Measurements from ENCODE around the gene EPX.

DNA sequence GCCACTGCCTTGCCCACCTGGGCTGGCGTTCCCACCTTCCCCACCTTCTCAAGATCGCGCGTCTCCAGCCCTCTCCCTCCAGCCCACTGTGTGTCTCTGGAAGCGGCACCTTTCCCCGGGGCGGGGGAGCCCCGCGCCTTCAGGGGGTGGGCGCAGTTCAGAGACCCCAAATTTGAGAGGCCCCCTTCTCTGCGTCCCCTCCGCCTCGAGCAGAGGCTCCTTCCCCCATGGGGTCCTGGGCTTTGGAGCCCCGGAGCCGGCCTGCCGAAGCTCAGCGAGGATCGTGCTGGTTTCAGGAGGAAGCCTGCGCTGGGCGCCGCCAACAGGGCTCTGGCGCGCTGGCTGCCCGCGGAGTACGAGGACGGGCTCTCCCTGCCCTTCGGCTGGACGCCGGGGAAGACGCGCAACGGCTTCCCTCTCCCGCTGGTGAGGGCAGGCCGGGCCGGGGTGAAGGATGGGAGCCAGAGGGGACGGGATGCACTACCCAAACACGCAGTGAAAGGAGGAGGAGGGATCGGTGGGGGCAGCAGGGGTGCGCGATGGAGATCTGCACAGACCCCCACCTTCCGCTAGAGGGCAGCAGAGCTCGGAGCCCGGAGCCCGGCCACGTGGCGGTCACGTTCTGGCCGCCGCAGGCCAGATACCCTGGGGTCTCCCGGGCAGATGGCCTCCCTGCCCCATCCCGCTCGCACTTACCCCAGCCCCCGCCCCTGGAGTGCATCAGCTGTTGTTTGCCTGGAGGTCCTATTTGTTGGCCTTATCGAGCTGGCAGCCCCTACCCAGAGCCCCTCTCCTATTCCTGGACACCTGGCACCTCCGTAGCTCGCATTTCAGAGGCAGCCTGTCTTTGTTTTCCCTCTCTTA lies 57.0 kb downstream of the EPX start:
- TF ChIP-seq CTCF (IDR thresholded peaks at IDR 0.05) = peak; percentile 74 to 97 (median 86)
- TF ChIP-seq POLR2A (IDR thresholded peaks at IDR 0.05) = no peak

All from body of pancreas (tissue), 4 donors.